Tibial nerve (tissue), 4 donors: ENCODE results near the gene SMIM28. TPM values are rescaled to one million over a fixed set of nuclear protein-coding genes. Genes with fewer than 3 reads are reported as not detected.

Experiments used
- DNase-seq, 2 donors: peaks; one replicate each; pipeline ENCODE4 v3.0.0-alpha.2; 2019; ENCODE audit warnings: low spot score in 2 of 2
- H3K27ac ChIP-seq, 4 donors: fragments of 200-600 bp; sonication (generic) in 3 of 4; one replicate each; pipeline ENCODE4 v1.5.1; 2017 to 2019; ENCODE audit warnings: mild to moderate bottlenecking in 1 of 4
- H3K27me3 ChIP-seq, 2 donors: fragments of 200-600 bp; sonication (generic) in 1 of 2; one replicate each; pipeline versions ENCODE4 v1.5.1 to v1.6.0; 2017 to 2019
- H3K36me3 ChIP-seq, 3 donors: fragments of 200-600 bp; sonication (generic); one replicate each; pipeline ENCODE4 v1.5.1; 2018 to 2019
- H3K4me1 ChIP-seq, 4 donors: fragments of 200-600 bp; sonication (generic) in 3 of 4; one replicate each; pipeline ENCODE4 v1.5.1; 2017 to 2019
- H3K4me3 ChIP-seq, 4 donors: fragments of 200-600 bp; sonication (generic) in 3 of 4; one replicate each; pipeline ENCODE4 v1.5.1; 2017 to 2019; ENCODE audit warnings: mild to moderate bottlenecking in 1 of 4, moderate library complexity in 1 of 4
- H3K9me3 ChIP-seq, 4 donors: fragments of 200-600 bp; sonication (generic) in 3 of 4; one replicate each; pipeline ENCODE4 v1.5.1; 2017 to 2019
- EP300 ChIP-seq, 2 donors: sonication (generic); formaldehyde crosslinking; IDR thresholded peaks; one replicate each; pipeline ENCODE4 v1.6.1; 2017; ENCODE audit warnings: antibody characterized with exemption in 2 of 2, mild to moderate bottlenecking in 1 of 2
- POLR2A ChIP-seq, 2 donors: fragments of 450-650 bp; IDR thresholded peaks; one replicate each; pipeline ENCODE4 v1.6.1; 2017; ENCODE audit warnings: antibody characterized with exemption in 2 of 2, mild to moderate bottlenecking in 2 of 2, moderate library complexity in 2 of 2
- WGBS, 2 donors: methylation state at CpG; one replicate each; pipeline ENCODE4 v1.1.5; 2018; 5-methylcytosine and 5-hydroxymethylcytosine counted together
- small RNA-seq: library from RNA; depleted of rRNA; stranded (forward); fragments of <200 nt; gene quantifications from one replicate; pipeline ENCODE3, GENCODE V24; 2016
- total RNA-seq, 4 donors: library from RNA; depleted of rRNA; stranded (reverse); fragments of >200 nt; gene quantifications; one replicate each; pipeline ENCODE4 v1.1.0, GENCODE V29; 2016
- TF ChIP-seq, protein P1 (sequence below), 5 experiments: fragments of 200-600 bp in 3 of 5; fragments of 450-650 bp in 2 of 5; sonication (generic) in 3 of 5; IDR thresholded peaks; one replicate each; pipeline ENCODE4 v1.5.1; 2016 to 2019; ENCODE audit warnings: antibody characterized with exemption in 5 of 5, mild to moderate bottlenecking in 3 of 5, moderate library complexity in 2 of 5

The SMIM28 gene
- total RNA-seq, 4 donors from 2014 or later, result not detected

DNA sequence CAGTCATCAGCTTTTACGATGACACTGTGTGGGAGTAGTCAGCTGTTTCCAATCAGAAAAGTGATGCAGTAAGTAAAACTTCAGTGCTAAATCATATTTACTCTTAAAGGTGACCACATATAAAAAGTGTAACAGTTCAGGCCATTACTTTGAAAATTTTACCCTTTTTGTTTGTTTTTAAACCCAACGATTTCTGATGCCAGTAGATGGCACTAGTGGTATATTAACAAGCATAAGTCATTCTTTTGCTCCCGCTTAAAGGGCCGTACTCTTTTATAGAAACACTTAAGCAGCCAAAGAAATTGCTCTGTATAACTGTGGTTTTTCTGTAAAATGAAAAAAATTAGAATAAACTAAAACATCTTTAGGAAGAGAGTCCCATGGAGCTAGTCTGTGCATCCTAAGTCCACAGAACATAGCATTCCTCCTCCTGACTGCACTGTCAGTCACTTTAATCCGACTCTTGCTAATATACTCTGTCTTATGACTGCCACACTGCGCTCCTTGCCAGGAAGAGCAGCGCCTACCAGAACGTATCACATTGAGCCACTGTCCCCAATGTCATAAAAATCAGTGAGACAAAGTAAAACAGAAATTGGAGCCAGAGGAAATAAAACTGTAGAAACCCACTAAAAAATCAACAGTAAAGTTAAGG lies 51.4 kb downstream of the SMIM28 start:
- peaks cover 0 to 31% (median 0%) of the 10 kb centered on the region in 3 donors for H3K36me3 ChIP-seq
- H3K27ac ChIP-seq, result no peak overlapping the region
- H3K9me3 ChIP-seq, result no peaks in the 10 kb centered on the region
- H3K4me3 ChIP-seq, result no peak overlapping the region
- no peak for TF ChIP-seq EP300 (IDR thresholded peaks at IDR 0.05)
- TF ChIP-seq, protein P1, sequence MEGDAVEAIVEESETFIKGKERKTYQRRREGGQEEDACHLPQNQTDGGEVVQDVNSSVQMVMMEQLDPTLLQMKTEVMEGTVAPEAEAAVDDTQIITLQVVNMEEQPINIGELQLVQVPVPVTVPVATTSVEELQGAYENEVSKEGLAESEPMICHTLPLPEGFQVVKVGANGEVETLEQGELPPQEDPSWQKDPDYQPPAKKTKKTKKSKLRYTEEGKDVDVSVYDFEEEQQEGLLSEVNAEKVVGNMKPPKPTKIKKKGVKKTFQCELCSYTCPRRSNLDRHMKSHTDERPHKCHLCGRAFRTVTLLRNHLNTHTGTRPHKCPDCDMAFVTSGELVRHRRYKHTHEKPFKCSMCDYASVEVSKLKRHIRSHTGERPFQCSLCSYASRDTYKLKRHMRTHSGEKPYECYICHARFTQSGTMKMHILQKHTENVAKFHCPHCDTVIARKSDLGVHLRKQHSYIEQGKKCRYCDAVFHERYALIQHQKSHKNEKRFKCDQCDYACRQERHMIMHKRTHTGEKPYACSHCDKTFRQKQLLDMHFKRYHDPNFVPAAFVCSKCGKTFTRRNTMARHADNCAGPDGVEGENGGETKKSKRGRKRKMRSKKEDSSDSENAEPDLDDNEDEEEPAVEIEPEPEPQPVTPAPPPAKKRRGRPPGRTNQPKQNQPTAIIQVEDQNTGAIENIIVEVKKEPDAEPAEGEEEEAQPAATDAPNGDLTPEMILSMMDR (IDR thresholded peaks at IDR 0.05), result peak; percentile 56 to 73 (median 61)
- H3K27me3 ChIP-seq, result no peaks in the 10 kb centered on the region
- H3K4me1 ChIP-seq, result peaks cover 0 to 6% (median 0%) of the 10 kb centered on the region in 4 donors
- peak in 1 of 2 donors; percentile 67 for DNase-seq
- 34 to 36% methylated on average over 8 of the region's 8 CpGs for WGBS, 2 donors

DNA sequence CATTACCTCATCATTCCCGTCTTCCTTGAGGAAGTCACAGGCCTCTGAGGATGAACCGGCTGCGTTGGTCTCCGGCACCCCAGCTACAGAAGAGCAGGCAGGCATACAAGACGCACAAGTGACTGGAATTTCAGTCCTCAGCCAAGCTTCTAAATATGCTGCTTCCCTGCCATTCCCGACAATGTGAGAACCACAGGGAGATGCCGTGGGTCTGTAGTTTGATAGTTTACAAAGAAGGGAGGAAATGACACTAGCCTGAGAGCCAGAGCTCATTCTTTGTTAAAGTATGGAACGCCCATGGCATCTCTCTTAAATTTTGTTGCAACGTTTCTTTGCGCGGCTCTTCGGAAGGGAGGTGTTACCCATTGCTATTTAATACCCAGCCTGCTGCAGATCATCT lies 52.1 kb downstream of the SMIM28 start:
- H3K36me3 ChIP-seq, result peaks cover 0 to 25% (median 0%) of the 10 kb centered on the region in 3 donors
- no peaks in the 10 kb centered on the region for H3K27me3 ChIP-seq
- H3K27ac ChIP-seq, result no peak overlapping the region
- TF ChIP-seq, protein P1 (IDR thresholded peaks at IDR 0.05), result no peak
- TF ChIP-seq POLR2A (IDR thresholded peaks at IDR 0.05), result no peak
- TF ChIP-seq EP300 (IDR thresholded peaks at IDR 0.05), result no peak
- 77 to 84% methylated on average over 12 of the region's 12 CpGs for WGBS, 2 donors
- no peak for DNase-seq
- H3K4me1 ChIP-seq, result peaks cover 0 to 6% (median 0%) of the 10 kb centered on the region in 4 donors
- H3K4me3 ChIP-seq, result no peak overlapping the region
- no peaks in the 10 kb centered on the region for H3K9me3 ChIP-seq

DNA sequence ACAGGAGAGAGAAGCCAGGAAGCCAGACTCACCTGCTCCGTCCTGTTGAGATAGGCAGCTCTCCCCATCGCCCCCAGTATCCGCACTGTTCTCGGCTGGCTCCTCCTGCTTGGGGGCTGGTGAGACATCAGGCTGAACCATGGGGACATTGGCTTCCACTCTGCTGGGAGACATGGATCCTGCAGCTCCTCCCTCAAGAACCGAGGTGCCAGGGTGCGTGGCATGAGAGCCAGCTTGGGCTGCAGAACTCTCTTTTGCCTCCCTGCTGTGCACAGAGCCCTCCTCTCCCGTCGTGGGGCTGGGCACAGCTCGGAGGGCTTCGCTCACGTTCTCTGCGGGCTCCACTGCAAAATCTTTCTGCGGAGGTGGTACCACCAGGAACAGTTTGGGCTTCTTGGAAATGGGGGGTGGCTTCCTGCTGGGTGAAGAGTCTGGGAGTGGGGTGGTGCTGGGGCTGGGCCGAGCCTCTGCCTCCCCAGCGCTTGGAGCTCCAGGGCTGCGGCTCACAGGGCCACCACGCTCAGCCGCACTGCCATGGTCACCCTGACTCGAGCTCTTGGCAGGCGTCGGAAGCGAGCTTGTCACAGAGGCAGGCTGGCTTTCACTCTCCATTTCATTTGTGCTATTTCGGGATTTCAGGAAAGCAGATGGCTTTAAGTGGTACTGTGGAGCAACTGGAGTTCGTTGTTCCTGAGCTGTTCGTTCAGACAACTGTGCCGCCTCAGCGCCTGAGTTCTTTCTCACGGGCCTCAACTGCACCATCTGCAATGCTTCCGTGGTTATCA lies 52.8 kb downstream of the SMIM28 start:
- no peak overlapping the region for H3K27ac ChIP-seq
- peaks cover 0 to 25% (median 0%) of the 10 kb centered on the region in 3 donors for H3K36me3 ChIP-seq
- TF ChIP-seq POLR2A (IDR thresholded peaks at IDR 0.05), result no peak
- peaks cover 0 to 6% (median 0%) of the 10 kb centered on the region in 4 donors for H3K4me1 ChIP-seq
- no peaks in the 10 kb centered on the region for H3K9me3 ChIP-seq
- DNase-seq, result no peak
- no peak overlapping the region for H3K4me3 ChIP-seq
- WGBS, 2 donors, result 91 to 92% methylated on average over 29 of the region's 29 CpGs
- H3K27me3 ChIP-seq, result no peaks in the 10 kb centered on the region

DNA sequence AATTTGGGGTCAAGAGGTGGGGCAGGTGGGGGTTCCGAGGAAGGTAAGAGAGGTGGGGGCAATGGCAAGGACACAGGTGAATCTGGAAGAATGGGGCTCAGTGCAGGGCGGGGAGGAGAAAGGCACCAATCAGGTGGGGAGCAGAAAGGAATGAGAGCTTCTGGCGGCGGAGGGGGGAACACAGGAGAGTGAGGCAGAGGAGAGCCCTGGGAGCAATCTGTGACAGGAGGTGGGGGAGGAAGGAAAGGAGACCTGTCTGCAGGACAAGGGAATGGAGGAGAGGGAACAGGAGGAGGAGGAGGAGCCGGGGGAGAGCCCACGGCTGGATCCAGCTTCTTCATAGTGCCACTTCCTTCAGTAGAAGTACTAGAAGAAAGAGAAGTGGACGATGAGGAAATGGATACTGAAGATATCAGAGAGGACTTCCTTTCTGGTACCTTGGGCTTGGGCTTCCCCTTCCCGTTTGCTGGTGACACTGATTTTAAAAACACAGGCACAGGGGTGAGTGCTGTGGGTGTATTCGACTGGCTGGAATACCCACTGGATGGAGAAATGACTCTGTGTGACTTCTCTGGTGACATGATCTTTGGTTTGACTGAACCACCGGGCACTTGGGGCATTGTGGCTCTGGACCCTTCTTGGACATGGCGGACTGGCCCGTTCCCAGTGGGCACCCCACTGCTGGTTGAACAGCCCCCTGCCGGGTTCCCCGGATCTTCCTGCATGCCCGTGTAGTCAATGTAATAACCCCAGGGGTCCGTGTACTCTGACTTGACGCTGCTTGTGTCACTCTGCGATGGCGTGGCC lies 53.8 kb downstream of the SMIM28 start:
- WGBS, 2 donors, result 73 to 86% methylated on average over 9 to 19 of the region's 19 CpGs
- TF ChIP-seq POLR2A (IDR thresholded peaks at IDR 0.05) (no peak), EP300 (IDR thresholded peaks at IDR 0.05) (no peak)
- TF ChIP-seq, protein P1 (IDR thresholded peaks at IDR 0.05), result no peak
- H3K4me1 ChIP-seq, result peaks cover 0 to 6% (median 0%) of the 10 kb centered on the region in 4 donors
- peaks cover 0 to 21% (median 0%) of the 10 kb centered on the region in 3 donors for H3K36me3 ChIP-seq
- no peak overlapping the region for H3K27ac ChIP-seq
- no peaks in the 10 kb centered on the region for H3K27me3 ChIP-seq
- H3K9me3 ChIP-seq, result no peaks in the 10 kb centered on the region
- no peak for DNase-seq
- H3K4me3 ChIP-seq, result no peak overlapping the region

DNA sequence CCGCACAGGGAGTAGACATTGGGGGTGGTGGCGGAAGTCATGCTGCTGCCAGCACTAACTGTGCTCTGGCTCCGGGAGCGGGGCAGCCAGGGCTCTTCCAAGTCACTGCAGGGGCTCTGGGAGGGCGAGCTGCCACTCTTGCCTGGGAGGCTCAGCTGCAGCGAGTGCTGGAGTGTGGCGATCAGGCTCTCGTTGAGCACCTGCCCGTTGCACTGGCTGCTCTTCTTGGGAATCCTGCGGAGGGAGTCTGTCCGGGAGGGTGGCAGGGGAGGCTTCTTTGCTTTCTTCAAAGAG lies 54.3 kb downstream of the SMIM28 start:
- Histone ChIP-seq H3K4me1 (peaks cover 0 to 6% (median 0%) of the 10 kb centered on the region in 4 donors), H3K9me3 (no peaks in the 10 kb centered on the region), H3K27me3 (no peaks in the 10 kb centered on the region), H3K36me3 (peaks cover 0 to 18% (median 0%) of the 10 kb centered on the region in 3 donors), H3K27ac (no peak overlapping the region), H3K4me3 (no peak overlapping the region)
- WGBS, 2 donors, result 90 to 95% methylated on average over 2 to 3 of the region's 11 CpGs
- TF ChIP-seq, protein P1 (IDR thresholded peaks at IDR 0.05), result no peak
- TF ChIP-seq POLR2A (IDR thresholded peaks at IDR 0.05) (no peak), EP300 (IDR thresholded peaks at IDR 0.05) (no peak)
- DNase-seq, result no peak

Small RNA genes within 50 kb of the gene (small RNA-seq; reads per million reads assigned to genes)
- gene AL031003.1, result not detected

Other genes with a start within 250 kb of the SMIM28 start
- 1 to 10 TPM; 3.9 to 6.9 (median 5.4) TPM for gene ARFGEF3, start 216.0 kb upstream of the SMIM28 start, total RNA-seq
- gene PBOV1, start 159.4 kb upstream of the SMIM28 start, total RNA-seq, result not detected
- gene HEBP2, start 26.3 kb downstream of the SMIM28 start, total RNA-seq, result 100 to 1,000 TPM; 120 to 243 (median 185) TPM
- 10 to 100 TPM in 2 of 4 donors, 1 to 10 TPM in 2; 8.6 to 17.3 (median 12.6) TPM for gene NHSL1, start 121.6 kb downstream of the SMIM28 start, total RNA-seq